HG03520 (cell line): ENCODE results near the gene SHMT1.
"Not testable (repeated sequence)": the region's sequence is repeated elsewhere in the genome, so short reads cannot be mapped to it uniquely, and the experiment has no call there.

Experiments
- ATAC-seq: cut with Tn5 transposase; IDR thresholded peaks from one replicate; pipeline ENCODE4 v1.9.1; 2021; ENCODE audit warnings: mild to moderate bottlenecking, moderate library complexity; ENCODE audit not compliant: unreplicated experiment

The SHMT1 gene

GRCh38 chr17:18300725-18301480 is 62.4 kb downstream of the SHMT1 start:
- ATAC-seq = no peak

- not testable (repeated sequence) for ATAC-seq
Measured at GRCh38 chr17:18298061-18298460, 65.3 kb downstream of the SHMT1 start.

GRCh38 chr17:18291718-18292540 is 71.4 kb downstream of the SHMT1 start:
- no peak for ATAC-seq

- no peak for ATAC-seq
Measured at GRCh38 chr17:18285296-18285695, 78.1 kb downstream of the SHMT1 start.

GRCh38 chr17:18281788-18282187 is 81.6 kb downstream of the SHMT1 start:
- no peak for ATAC-seq

GRCh38 chr17:18280766-18281371 is 82.5 kb downstream of the SHMT1 start:
- ATAC-seq = no peak

GRCh38 chr17:18280249-18280648 is 83.1 kb downstream of the SHMT1 start:
- ATAC-seq = no peak

- ATAC-seq = no peak
Measured at GRCh38 chr17:18278867-18279266, 84.5 kb downstream of the SHMT1 start.
